Loucy (cell line): Measurements from ENCODE around the gene FBXL13.
"Not testable (repeated sequence)": the region's sequence is repeated elsewhere in the genome, so short reads cannot be mapped to it uniquely, and the experiment has no call there.

Experiments
- H2AFZ ChIP-seq: fragments of 200-600 bp; sonication (generic); 2 replicates; pipeline ENCODE4 v1.6.0; 2016; ENCODE audit warnings: antibody characterized with exemption, mild to moderate bottlenecking, low read length, moderate library complexity
- H3F3A ChIP-seq: fragments of 200-600 bp; 2 replicates; pipeline ENCODE4 v1.6.0; 2016; ENCODE audit warnings: antibody characterized with exemption, low read depth, mild to moderate bottlenecking
- H3K27me3 ChIP-seq: fragments of 200-600 bp; sonication (generic); 2 replicates; pipeline ENCODE4 v1.6.1; 2014; ENCODE audit warnings: low read length, mild to moderate bottlenecking; ENCODE audit not compliant: insufficient read depth, poor library complexity, severe bottlenecking
- H3K36me3 ChIP-seq: fragments of 200-600 bp; sonication (generic); 2 replicates; pipeline ENCODE4 v1.6.1; 2016; ENCODE audit warnings: low read length; ENCODE audit not compliant: insufficient read depth
- H3K4me1 ChIP-seq: fragments of 200-600 bp; sonication (generic); 2 replicates; pipeline ENCODE4 v1.5.1; 2014; ENCODE audit warnings: low read length, mild to moderate bottlenecking; ENCODE audit not compliant: insufficient read depth, poor library complexity, severe bottlenecking
- H3K4me2 ChIP-seq: fragments of 200-600 bp; sonication (generic); 2 replicates; pipeline ENCODE4 v1.6.0; 2014; ENCODE audit warnings: antibody characterized with exemption, low read length, low read depth, mild to moderate bottlenecking; ENCODE audit not compliant: poor library complexity, severe bottlenecking
- H3K4me3 ChIP-seq: fragments of 200-600 bp; sonication (generic); 2 replicates; pipeline ENCODE4 v1.5.1; 2014; ENCODE audit warnings: low read length, mild to moderate bottlenecking, mixed read lengths; ENCODE audit not compliant: poor library complexity, severe bottlenecking
- H3K79me2 ChIP-seq: fragments of 200-600 bp; sonication (generic); 2 replicates; pipeline ENCODE4 v1.6.1; 2014; ENCODE audit warnings: low read length; ENCODE audit not compliant: insufficient read depth
- H3K9ac ChIP-seq: fragments of 200-600 bp; sonication (generic); 2 replicates; pipeline ENCODE4 v1.6.0; 2014; ENCODE audit warnings: mild to moderate bottlenecking, low read depth, low read length, moderate library complexity; ENCODE audit not compliant: poor library complexity, severe bottlenecking
- H3K9me2 ChIP-seq: fragments of 200-600 bp; sonication (generic); replicated peaks from 2 replicates; pipeline ENCODE4 v1.6.1; 2016; ENCODE audit warnings: low read depth, low read length, mixed read lengths
- H3K9me3 ChIP-seq: fragments of 200-600 bp; sonication (generic); 2 replicates; pipeline ENCODE4 v1.6.1; 2014; ENCODE audit warnings: mild to moderate bottlenecking, antibody characterized with exemption, low read length, low read depth; ENCODE audit not compliant: insufficient read depth
- H4K20me1 ChIP-seq: fragments of 200-600 bp; sonication (generic); 2 replicates; pipeline ENCODE4 v1.6.0; 2014; ENCODE audit warnings: antibody characterized with exemption, low read length, mild to moderate bottlenecking; ENCODE audit not compliant: insufficient read depth, poor library complexity, severe bottlenecking
- CTCF ChIP-seq: fragments of 200-600 bp; sonication (generic); conservative IDR thresholded peaks from 2 replicates; pipeline ENCODE4 v1.5.1; 2014; ENCODE audit warnings: mild to moderate bottlenecking, antibody characterized with exemption, low read length
- EZH2phosphoT487 ChIP-seq: fragments of 200-600 bp; IDR thresholded peaks from 2 replicates; pipeline ENCODE4 v1.6.1; 2018; ENCODE audit warnings: antibody characterized with exemption, mild to moderate bottlenecking, moderate library complexity, borderline replicate concordance

Gene FBXL13

GRCh38 chr7:102810916-102811315, 263.7 kb downstream of the FBXL13 start:
- Histone ChIP-seq H4K20me1 (no peaks in the 10 kb centered on the region), H2AFZ (no peak overlapping the region)

GRCh38 chr7:102806613-102807012, 268.0 kb downstream of the FBXL13 start:
- TF ChIP-seq CTCF, result no peak
- no peak for TF ChIP-seq EZH2phosphoT487
- Histone ChIP-seq H3K27me3 (no peaks in the 10 kb centered on the region), H3K4me2 (no peak overlapping the region), H3K79me2 (no peaks in the 10 kb centered on the region), H3K36me3 (no peaks in the 10 kb centered on the region), H3K9me3 (no peaks in the 10 kb centered on the region), H3K4me1 (peaks cover 12% of the 10 kb centered on the region), H3K9ac (no peak overlapping the region), H4K20me1 (no peaks in the 10 kb centered on the region), H3K9me2 (no peaks in the 10 kb centered on the region), H2AFZ (no peak overlapping the region), H3K4me3 (no peak overlapping the region), H3F3A (no peaks in the 10 kb centered on the region)

More at GRCh38 chr7:102810916-102811315, 263.7 kb downstream of the FBXL13 start:
- no peaks in the 10 kb centered on the region for H3K27me3 ChIP-seq
- H3K9ac ChIP-seq, result no peak overlapping the region
- H3K79me2 ChIP-seq, result no peaks in the 10 kb centered on the region
- peak overlapping the region; percentile 20 for H3K4me2 ChIP-seq
- H3K4me1 ChIP-seq, result peaks cover 29% of the 10 kb centered on the region
- H3K4me3 ChIP-seq, result no peak overlapping the region
- no peaks in the 10 kb centered on the region for H3K36me3 ChIP-seq
- TF ChIP-seq EZH2phosphoT487 (no peak), CTCF (no peak)
- H3K9me2 ChIP-seq, result no peaks in the 10 kb centered on the region
- no peaks in the 10 kb centered on the region for H3K9me3 ChIP-seq
- no peaks in the 10 kb centered on the region for H3F3A ChIP-seq

GRCh38 chr7:102795987-102796595, 278.5 kb downstream of the FBXL13 start:
- not testable (repeated sequence) for H3K79me2 ChIP-seq, H4K20me1 ChIP-seq, H3K36me3 ChIP-seq, H3K4me1 ChIP-seq, H3K27me3 ChIP-seq, H3K4me3 ChIP-seq, H3K9me3 ChIP-seq, H2AFZ ChIP-seq, H3K4me2 ChIP-seq, H3K9ac ChIP-seq, H3K9me2 ChIP-seq, H3F3A ChIP-seq

GRCh38 chr7:102794567-102794966, 280.0 kb downstream of the FBXL13 start:
- not testable (repeated sequence) for H3K36me3 ChIP-seq, H3F3A ChIP-seq, H3K4me1 ChIP-seq, H3K9me3 ChIP-seq, H3K27me3 ChIP-seq, H3K9me2 ChIP-seq, H3K9ac ChIP-seq, H3K79me2 ChIP-seq, H2AFZ ChIP-seq, H3K4me2 ChIP-seq, H3K4me3 ChIP-seq, H4K20me1 ChIP-seq

DNA sequence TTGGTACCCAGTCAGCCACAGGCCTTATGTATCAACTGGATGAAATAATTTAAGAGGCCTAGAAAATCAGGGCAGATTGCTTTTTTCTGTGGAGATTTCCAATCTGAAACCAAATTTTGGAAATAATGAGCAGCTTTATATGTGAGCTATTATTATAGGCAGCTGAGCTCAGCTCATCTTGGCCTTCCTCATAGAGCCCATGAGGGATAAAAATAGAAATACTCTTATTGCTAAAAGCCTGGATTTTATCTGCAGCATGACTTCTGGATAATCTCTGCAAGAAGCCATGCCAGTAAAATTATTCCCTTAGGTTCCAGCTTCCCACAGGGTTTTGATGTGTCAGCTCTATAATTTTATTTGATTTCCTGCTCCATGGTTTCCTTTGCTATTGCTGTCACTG, 282.8 kb downstream of the FBXL13 start:
- not testable (repeated sequence) for H3F3A ChIP-seq, H4K20me1 ChIP-seq, H3K79me2 ChIP-seq, H3K27me3 ChIP-seq, H3K9me3 ChIP-seq, H3K4me3 ChIP-seq, H3K4me1 ChIP-seq, H3K9ac ChIP-seq, H3K9me2 ChIP-seq, H3K36me3 ChIP-seq, H3K4me2 ChIP-seq, H2AFZ ChIP-seq

- not testable (repeated sequence) for H3K4me1 ChIP-seq, H3K9ac ChIP-seq, H3K36me3 ChIP-seq, H3K9me3 ChIP-seq, H4K20me1 ChIP-seq, H3F3A ChIP-seq, H2AFZ ChIP-seq, H3K27me3 ChIP-seq, H3K79me2 ChIP-seq, H3K4me2 ChIP-seq, H3K4me3 ChIP-seq, H3K9me2 ChIP-seq
Observed at GRCh38 chr7:102791367-102791766, 283.2 kb downstream of the FBXL13 start.
